WERI-Rb-1 (cell line): ENCODE measurements around the gene CBFB.

Experiments used
- DNase-seq: peaks from one replicate; pipeline ENCODE4 v3.0.0-alpha.2; 2020
- H3K27ac ChIP-seq: fragments of 250-450 bp; sonication (Bioruptor Pico); 2 replicates; pipeline ENCODE4 v1.5.1; 2020; ENCODE audit warnings: mild to moderate bottlenecking, moderate library complexity
- H3K27me3 ChIP-seq: fragments of 250-450 bp; sonication (Bioruptor Pico); 2 replicates; pipeline ENCODE4 v1.5.1; 2021; ENCODE audit warnings: mild to moderate bottlenecking, low read depth, moderate library complexity; ENCODE audit not compliant: insufficient read depth, severe bottlenecking
- H3K36me3 ChIP-seq: fragments of 250-450 bp; sonication (Bioruptor Pico); 2 replicates; pipeline ENCODE4 v1.5.1; 2020; ENCODE audit warnings: mild to moderate bottlenecking, moderate library complexity
- H3K4me3 ChIP-seq: 2 replicates; pipeline ENCODE4 v1.5.1; 2011; ENCODE audit warnings: low read depth, mild to moderate bottlenecking, control low read depth, low read length
- H3K9me3 ChIP-seq: fragments of 250-450 bp; sonication (Bioruptor Pico); 2 replicates; pipeline ENCODE4 v1.5.1; 2021; ENCODE audit warnings: mild to moderate bottlenecking, moderate library complexity; ENCODE audit not compliant: severe bottlenecking
- CTCF ChIP-seq: IDR thresholded peaks from 2 replicates; pipeline ENCODE4 v1.5.1; 2011; ENCODE audit warnings: low read depth, mild to moderate bottlenecking, control low read depth, inconsistent platforms, low read length

The CBFB gene

GRCh38 chr16:67104061-67104460 lies 75.1 kb downstream of the CBFB start:
- H3K36me3 ChIP-seq: peaks cover 16% of the 10 kb centered on the region
- TF ChIP-seq CTCF: peak; percentile 72
- no peak overlapping the region for H3K4me3 ChIP-seq
- peak; percentile 44 for DNase-seq
- no peaks in the 10 kb centered on the region for H3K9me3 ChIP-seq
- no peaks in the 10 kb centered on the region for H3K27me3 ChIP-seq
- H3K27ac ChIP-seq: no peak overlapping the region

DNA sequence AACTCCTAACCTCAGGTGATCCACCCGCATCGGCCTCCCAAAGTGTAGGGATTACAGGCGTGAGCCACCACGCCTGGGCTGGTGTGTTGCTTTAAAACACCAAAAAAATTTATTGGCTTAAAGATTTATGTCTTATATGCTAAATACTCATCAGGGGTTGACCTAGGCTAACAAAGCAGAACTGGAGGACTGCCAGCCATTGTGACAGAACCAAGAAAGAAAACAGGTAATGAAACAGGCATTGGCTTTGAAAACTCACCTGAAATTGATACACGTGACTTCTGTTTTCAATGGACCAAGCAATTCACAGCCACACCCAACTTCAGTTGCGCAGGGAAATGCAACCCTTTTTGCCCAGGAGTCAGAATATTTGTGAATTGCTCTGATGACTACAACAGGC lies 75.9 kb downstream of the CBFB start:
- DNase-seq: no peak
- peaks cover 12% of the 10 kb centered on the region for H3K36me3 ChIP-seq
- TF ChIP-seq CTCF: no peak
- no peaks in the 10 kb centered on the region for H3K9me3 ChIP-seq
- H3K4me3 ChIP-seq: no peak overlapping the region
- H3K27me3 ChIP-seq: no peaks in the 10 kb centered on the region
- no peak overlapping the region for H3K27ac ChIP-seq

DNA sequence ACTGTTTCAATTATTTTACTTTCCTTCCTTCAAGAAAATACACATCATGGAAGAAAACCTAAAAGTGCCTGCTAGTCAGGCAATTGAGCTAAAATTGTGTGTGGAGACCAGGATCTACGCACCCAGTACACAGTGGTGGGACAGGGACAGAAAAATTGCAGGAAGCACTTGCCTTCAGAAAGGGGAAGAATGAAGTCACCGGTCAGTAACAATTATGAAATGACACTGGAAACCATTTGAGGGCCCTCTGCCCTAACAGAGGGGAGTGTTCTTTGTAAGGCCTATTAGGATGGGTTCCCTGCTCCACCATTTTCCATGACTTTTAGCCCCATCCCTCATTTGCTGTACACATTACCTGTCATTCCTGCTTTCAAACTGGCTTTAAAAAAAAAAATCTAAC lies 76.3 kb downstream of the CBFB start:
- DNase-seq: no peak

DNA sequence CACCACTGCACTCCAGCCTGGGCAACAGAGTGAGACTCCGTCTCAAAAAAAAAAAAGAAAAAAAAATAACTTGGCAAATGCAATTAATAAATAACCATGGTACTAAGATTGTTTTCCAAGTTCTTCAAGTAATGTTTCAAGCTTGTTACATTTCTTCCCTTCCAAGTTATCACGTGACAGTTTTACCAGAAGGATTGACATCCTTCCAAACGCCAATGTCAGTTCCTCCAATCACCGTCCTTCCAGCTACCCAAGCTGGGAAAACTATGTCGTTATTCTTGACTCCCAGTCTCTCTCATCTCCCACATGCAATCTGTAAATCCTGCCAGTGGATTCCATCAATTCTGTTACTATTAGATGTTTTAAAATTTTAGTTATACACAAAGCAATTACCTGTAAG lies 76.9 kb downstream of the CBFB start:
- no peak for DNase-seq
- no peak for TF ChIP-seq CTCF
- H3K36me3 ChIP-seq: peaks cover 8% of the 10 kb centered on the region
- no peaks in the 10 kb centered on the region for H3K27me3 ChIP-seq
- H3K9me3 ChIP-seq: no peaks in the 10 kb centered on the region
- H3K27ac ChIP-seq: no peak overlapping the region
- no peak overlapping the region for H3K4me3 ChIP-seq

More for the DNA sequence above, 76.3 kb downstream of the CBFB start:
- no peak for TF ChIP-seq CTCF
- Histone ChIP-seq H3K27me3 (no peaks in the 10 kb centered on the region), H3K27ac (no peak overlapping the region), H3K4me3 (no peak overlapping the region), H3K9me3 (no peaks in the 10 kb centered on the region), H3K36me3 (peaks cover 12% of the 10 kb centered on the region)

- H3K27me3 ChIP-seq: no peaks in the 10 kb centered on the region
- no peak for DNase-seq
- TF ChIP-seq CTCF: no peak
- no peak overlapping the region for H3K4me3 ChIP-seq
- H3K9me3 ChIP-seq: no peaks in the 10 kb centered on the region
- no peak overlapping the region for H3K27ac ChIP-seq
- peaks cover 18% of the 10 kb centered on the region for H3K36me3 ChIP-seq
These were observed 79.5 kb downstream of the CBFB start for GRCh38 chr16:67108489-67108888.

DNA sequence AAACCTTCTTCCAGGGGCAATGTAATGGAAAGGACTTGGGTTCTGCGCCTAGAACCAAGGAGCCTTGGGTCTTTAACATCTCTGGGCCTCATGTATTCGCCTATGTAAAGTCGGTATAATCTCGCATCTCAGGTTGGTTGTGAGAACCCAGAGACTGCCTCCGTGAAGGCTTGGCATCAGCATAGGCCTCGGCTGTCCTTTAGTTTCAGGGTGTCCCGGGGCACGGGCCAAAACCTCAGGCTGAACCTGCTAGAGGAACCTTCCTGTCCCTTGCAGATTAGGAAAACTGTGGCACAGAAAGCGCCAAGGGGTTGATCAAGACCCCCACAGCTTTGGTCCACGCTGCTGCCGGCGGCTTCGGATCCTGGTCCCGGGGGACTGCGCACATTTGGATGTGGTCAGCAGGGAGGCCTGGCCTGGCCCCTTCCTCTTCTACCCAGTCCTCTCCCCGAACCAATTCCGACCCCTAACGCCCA lies 80.0 kb downstream of the CBFB start:
- no peak for DNase-seq
- Histone ChIP-seq H3K27ac (peak overlapping the region; percentile 74), H3K9me3 (no peaks in the 10 kb centered on the region), H3K4me3 (no peak overlapping the region; the same call in 1 of the 2 replicates), H3K27me3 (no peaks in the 10 kb centered on the region), H3K36me3 (peaks cover 18% of the 10 kb centered on the region)
- TF ChIP-seq CTCF: no peak
